ENCODE measurements around the gene PRKCE.
A peak's percentile ranks its signal among the peaks of the same experiment; 100 is the strongest.

PRKCE gene

GRCh38 chr2:46163804-46164528 lies 512.5 kb downstream of the PRKCE start:
- H3K18ac ChIP-seq (ENCODE audit: low read depth in 1 of 2, low read length in 2 of 2), result peak overlapping the region; percentile 22 to 40
- H3K4me1 ChIP-seq (ENCODE audit: control insufficient read depth, insufficient read depth, low read depth, low read length), result peaks cover 26% of the 10 kb centered on the region
- no peak overlapping the region for H3K23ac ChIP-seq (ENCODE audit: low read length in 2 of 2)
- H2BK120ac ChIP-seq (ENCODE audit: low read depth, low read length), result no peak overlapping the region
- no peak overlapping the region for H2AFZ ChIP-seq (ENCODE audit: low read depth, low read length)
- H2BK15ac ChIP-seq (ENCODE audit: low read depth, poor library complexity, severe bottlenecking), result no peak overlapping the region
- H3K4me2 ChIP-seq (ENCODE audit: low read length, poor library complexity, severe bottlenecking), result no peak overlapping the region
- H3K79me1 ChIP-seq (replicated peaks; ENCODE audit: low read length, poor library complexity, severe bottlenecking), result no peaks in the 10 kb centered on the region
- peak overlapping the region in 1 of 2 experiments; percentile 89 for H3K14ac ChIP-seq (ENCODE audit: low read length in 2 of 2)
- DNase-seq, result peak; percentile 44
- H2BK5ac ChIP-seq (ENCODE audit: low read depth, low read length, poor library complexity, severe bottlenecking), result no peak overlapping the region
- H3K36me3 ChIP-seq (ENCODE audit: control insufficient read depth in 1 of 2, insufficient read depth in 2 of 2, low read depth in 1 of 2, low read length in 2 of 2), result peaks cover 27 to 47% of the 10 kb centered on the region in 2 experiments
- H3K4me3 ChIP-seq (ENCODE audit: insufficient read depth in 1 of 2, low read depth in 1 of 2, low read length in 2 of 2), result peak overlapping the region in 1 of 2 experiments; percentile 42
- no peak overlapping the region for H2AK5ac ChIP-seq (ENCODE audit: low read length, severe bottlenecking)
- no peak overlapping the region for H4K8ac ChIP-seq (ENCODE audit: low read length)
- 73% methylated on average over 8 of the region's 8 CpGs for WGBS
- no peaks in the 10 kb centered on the region for H3K9me3 ChIP-seq (ENCODE audit: control insufficient read depth, low read length)
- peak overlapping the region; percentile 13 for H3K9ac ChIP-seq (ENCODE audit: low read length)
- peak overlapping the region; percentile 48 to 59 for H3K4ac ChIP-seq (ENCODE audit: low read depth in 1 of 2, low read length in 2 of 2)
- H2BK12ac ChIP-seq (ENCODE audit: low read length in 2 of 2), result peak overlapping the region in 1 of 2 experiments; percentile 52
- peak overlapping the region; percentile 19 for H4K91ac ChIP-seq (ENCODE audit: low read length)
- H3K27ac ChIP-seq (ENCODE audit: low read length, poor library complexity, severe bottlenecking), result no peak overlapping the region
- no peaks in the 10 kb centered on the region for H3K27me3 ChIP-seq (ENCODE audit: control insufficient read depth in 1 of 2, insufficient read depth in 1 of 2, low read length in 2 of 2)

GRCh38 chr2:46164529-46165301 lies 513.2 kb downstream of the PRKCE start:
- Histone ChIP-seq H2AFZ (ENCODE audit: low read depth, low read length) (no peak overlapping the region), H3K27me3 (ENCODE audit: control insufficient read depth in 1 of 2, insufficient read depth in 1 of 2, low read length in 2 of 2) (no peaks in the 10 kb centered on the region), H3K14ac (ENCODE audit: low read length in 2 of 2) (peak overlapping the region in 1 of 2 experiments; percentile 53), H3K23ac (ENCODE audit: low read length in 2 of 2) (no peak overlapping the region), H4K8ac (ENCODE audit: low read length) (no peak overlapping the region), H3K4me3 (ENCODE audit: insufficient read depth in 1 of 2, low read depth in 1 of 2, low read length in 2 of 2) (peak overlapping the region in 1 of 2 experiments; percentile 42), H4K91ac (ENCODE audit: low read length) (peak overlapping the region; percentile 34), H2BK5ac (ENCODE audit: low read depth, low read length, poor library complexity, severe bottlenecking) (no peak overlapping the region), H2BK120ac (ENCODE audit: low read depth, low read length) (no peak overlapping the region), H3K4me2 (ENCODE audit: low read length, poor library complexity, severe bottlenecking) (no peak overlapping the region), H3K36me3 (ENCODE audit: control insufficient read depth in 1 of 2, insufficient read depth in 2 of 2, low read depth in 1 of 2, low read length in 2 of 2) (peaks cover 23 to 40% of the 10 kb centered on the region in 2 experiments), H3K4ac (ENCODE audit: low read depth in 1 of 2, low read length in 2 of 2) (peak overlapping the region; percentile 26 to 59), H3K79me1 (replicated peaks; ENCODE audit: low read length, poor library complexity, severe bottlenecking) (no peaks in the 10 kb centered on the region), H2BK15ac (ENCODE audit: low read depth, poor library complexity, severe bottlenecking) (no peak overlapping the region), H3K4me1 (ENCODE audit: control insufficient read depth, insufficient read depth, low read depth, low read length) (peaks cover 32% of the 10 kb centered on the region), H2BK12ac (ENCODE audit: low read length in 2 of 2) (peak overlapping the region in 1 of 2 experiments; percentile 82), H3K27ac (ENCODE audit: low read length, poor library complexity, severe bottlenecking) (peak overlapping the region; percentile 11), H3K9ac (ENCODE audit: low read length) (peak overlapping the region; percentile 14), H3K9me3 (ENCODE audit: control insufficient read depth, low read length) (no peaks in the 10 kb centered on the region), H3K18ac (ENCODE audit: low read depth in 1 of 2, low read length in 2 of 2) (peak overlapping the region; percentile 65 to 77), H2AK5ac (ENCODE audit: low read length, severe bottlenecking) (no peak overlapping the region)
- 54% methylated on average over 8 of the region's 10 CpGs for WGBS
- DNase-seq, result peak; percentile 89

- H3K9me3 ChIP-seq (ENCODE audit: control insufficient read depth, low read length), result no peaks in the 10 kb centered on the region
- no peak overlapping the region for H2BK5ac ChIP-seq (ENCODE audit: low read depth, low read length, poor library complexity, severe bottlenecking)
- H3K9ac ChIP-seq (ENCODE audit: low read length), result no peak overlapping the region
- peaks cover 13 to 28% of the 10 kb centered on the region in 2 experiments for H3K36me3 ChIP-seq (ENCODE audit: control insufficient read depth in 1 of 2, insufficient read depth in 2 of 2, low read depth in 1 of 2, low read length in 2 of 2)
- no peak overlapping the region for H3K4me2 ChIP-seq (ENCODE audit: low read length, poor library complexity, severe bottlenecking)
- H3K14ac ChIP-seq (ENCODE audit: low read length in 2 of 2), result no peak overlapping the region
- peaks cover 32% of the 10 kb centered on the region for H3K4me1 ChIP-seq (ENCODE audit: control insufficient read depth, insufficient read depth, low read depth, low read length)
- no peak for DNase-seq
- no peaks in the 10 kb centered on the region for H3K79me1 ChIP-seq (replicated peaks; ENCODE audit: low read length, poor library complexity, severe bottlenecking)
- H3K27ac ChIP-seq (ENCODE audit: low read length, poor library complexity, severe bottlenecking), result no peak overlapping the region
- H2AK5ac ChIP-seq (ENCODE audit: low read length, severe bottlenecking), result peak overlapping the region; percentile 75
- H3K27me3 ChIP-seq (ENCODE audit: control insufficient read depth in 1 of 2, insufficient read depth in 1 of 2, low read length in 2 of 2), result no peaks in the 10 kb centered on the region
- no peak overlapping the region for H4K8ac ChIP-seq (ENCODE audit: low read length)
- H3K18ac ChIP-seq (ENCODE audit: low read depth in 1 of 2, low read length in 2 of 2), result no peak overlapping the region
- H3K4me3 ChIP-seq (ENCODE audit: insufficient read depth in 1 of 2, low read depth in 1 of 2, low read length in 2 of 2), result no peak overlapping the region
- WGBS, result over 99% methylated on average over 9 of the region's 9 CpGs
- peak overlapping the region in 1 of 2 experiments; percentile 40 for H2BK12ac ChIP-seq (ENCODE audit: low read length in 2 of 2)
- H2BK15ac ChIP-seq (ENCODE audit: low read depth, poor library complexity, severe bottlenecking), result peak overlapping the region; percentile 4
- no peak overlapping the region for H2BK120ac ChIP-seq (ENCODE audit: low read depth, low read length)
- H2AFZ ChIP-seq (ENCODE audit: low read depth, low read length), result no peak overlapping the region
- H3K23ac ChIP-seq (ENCODE audit: low read length in 2 of 2), result no peak overlapping the region
- H3K4ac ChIP-seq (ENCODE audit: low read depth in 1 of 2, low read length in 2 of 2), result no peak overlapping the region
- peak overlapping the region; percentile 64 for H4K91ac ChIP-seq (ENCODE audit: low read length)
Measured at GRCh38 chr2:46165916-46166315, 514.4 kb downstream of the PRKCE start.

GRCh38 chr2:46167406-46167805 lies 515.9 kb downstream of the PRKCE start:
- Histone ChIP-seq H3K79me1 (replicated peaks; ENCODE audit: low read length, poor library complexity, severe bottlenecking) (no peaks in the 10 kb centered on the region), H2BK12ac (ENCODE audit: low read length in 2 of 2) (no peak overlapping the region), H4K8ac (ENCODE audit: low read length) (peak overlapping the region; percentile 36), H3K18ac (ENCODE audit: low read depth in 1 of 2, low read length in 2 of 2) (no peak overlapping the region), H3K27me3 (ENCODE audit: control insufficient read depth in 1 of 2, insufficient read depth in 1 of 2, low read length in 2 of 2) (no peaks in the 10 kb centered on the region), H3K23ac (ENCODE audit: low read length in 2 of 2) (no peak overlapping the region), H3K14ac (ENCODE audit: low read length in 2 of 2) (peak overlapping the region in 1 of 2 experiments; percentile 22), H3K4me1 (ENCODE audit: control insufficient read depth, insufficient read depth, low read depth, low read length) (peaks cover 43% of the 10 kb centered on the region), H4K91ac (ENCODE audit: low read length) (peak overlapping the region; percentile 78), H2AFZ (ENCODE audit: low read depth, low read length) (no peak overlapping the region), H3K9ac (ENCODE audit: low read length) (no peak overlapping the region), H3K9me3 (ENCODE audit: control insufficient read depth, low read length) (no peaks in the 10 kb centered on the region), H2AK5ac (ENCODE audit: low read length, severe bottlenecking) (peak overlapping the region; percentile 40), H3K27ac (ENCODE audit: low read length, poor library complexity, severe bottlenecking) (no peak overlapping the region), H3K4me3 (ENCODE audit: insufficient read depth in 1 of 2, low read depth in 1 of 2, low read length in 2 of 2) (no peak overlapping the region), H2BK120ac (ENCODE audit: low read depth, low read length) (no peak overlapping the region), H3K4ac (ENCODE audit: low read depth in 1 of 2, low read length in 2 of 2) (no peak overlapping the region), H2BK5ac (ENCODE audit: low read depth, low read length, poor library complexity, severe bottlenecking) (no peak overlapping the region), H3K4me2 (ENCODE audit: low read length, poor library complexity, severe bottlenecking) (no peak overlapping the region), H2BK15ac (ENCODE audit: low read depth, poor library complexity, severe bottlenecking) (no peak overlapping the region), H3K36me3 (ENCODE audit: control insufficient read depth in 1 of 2, insufficient read depth in 2 of 2, low read depth in 1 of 2, low read length in 2 of 2) (peaks cover 8 to 20% of the 10 kb centered on the region in 2 experiments)
- WGBS, result 96% methylated on average over 6 of the region's 9 CpGs
- DNase-seq, result no peak

Data from mesenchymal stem cell (in vitro differentiated cells and primary cell).